Measurements from ENCODE around the gene C4orf54.

Gene C4orf54

DNA sequence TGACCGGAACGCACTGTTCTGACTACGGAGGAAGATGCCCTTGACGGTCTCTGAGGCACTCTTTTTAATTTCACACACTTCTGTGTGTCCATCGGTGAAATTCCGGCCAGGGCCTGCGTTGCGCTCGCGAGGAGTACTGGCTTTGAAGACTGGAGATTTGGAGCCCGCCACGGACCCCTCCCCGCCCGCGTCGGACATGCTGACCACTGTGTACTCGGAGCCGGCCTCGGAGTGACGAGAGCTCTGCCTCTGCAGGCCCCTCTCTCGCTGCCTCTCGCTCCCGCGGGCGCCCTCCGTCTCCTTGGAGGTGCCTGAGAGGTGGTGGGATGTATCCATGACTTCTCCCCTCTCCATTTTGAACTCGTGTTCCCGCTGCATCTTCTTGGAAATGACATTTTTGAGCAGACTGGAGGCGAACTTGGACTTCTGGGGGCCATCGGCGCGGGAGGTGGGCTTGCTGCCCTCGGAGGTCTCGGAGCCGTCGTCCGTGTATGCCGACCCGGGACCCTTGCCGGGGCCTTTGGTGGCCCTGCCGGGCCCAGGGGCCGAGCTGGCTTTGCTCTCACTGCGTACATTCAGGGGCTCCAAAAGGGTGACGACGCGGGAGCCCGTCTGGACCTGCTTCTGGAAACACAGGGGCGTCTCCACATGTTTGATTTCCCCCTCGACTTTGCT is 5.7 kb downstream of the C4orf54 start:
- no peak for DNase-seq

DNA sequence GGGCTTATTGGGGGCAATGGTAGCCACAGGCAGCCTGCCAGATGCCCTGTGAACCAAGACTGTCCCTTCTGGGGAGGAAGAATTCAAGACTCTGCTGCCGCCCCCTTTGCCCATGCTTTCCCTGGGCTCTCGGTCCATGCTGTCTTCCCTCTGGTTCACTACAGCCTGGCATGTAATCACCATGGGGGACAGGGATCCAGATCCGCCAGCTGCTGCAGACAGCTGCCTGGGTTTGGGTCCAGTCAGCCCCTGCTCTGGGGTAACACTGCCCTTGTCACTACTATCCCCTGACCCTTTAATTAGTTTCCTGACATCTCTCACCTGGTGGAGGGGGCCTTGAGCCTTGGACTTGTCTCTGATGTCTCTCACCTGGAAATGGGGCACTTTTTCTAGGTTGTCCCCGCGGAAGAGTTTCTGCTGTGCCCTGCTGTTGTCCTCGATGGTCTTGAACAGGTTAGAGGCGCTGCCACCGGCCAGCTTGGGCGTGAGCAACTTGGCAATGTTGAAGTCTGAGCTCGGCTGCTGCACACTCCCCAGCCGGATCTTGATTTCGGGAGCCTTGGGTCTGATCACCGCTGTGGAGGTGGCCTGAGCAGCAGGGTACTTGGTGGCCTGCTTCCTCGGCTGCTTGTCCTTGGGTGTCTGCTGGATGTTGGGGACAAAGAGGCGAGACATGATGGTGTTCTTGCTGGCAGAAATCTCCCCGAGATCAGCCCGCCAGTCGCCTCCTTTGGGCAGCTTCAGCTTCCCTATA is 6.4 kb downstream of the C4orf54 start:
- DNase-seq: no peak

DNA sequence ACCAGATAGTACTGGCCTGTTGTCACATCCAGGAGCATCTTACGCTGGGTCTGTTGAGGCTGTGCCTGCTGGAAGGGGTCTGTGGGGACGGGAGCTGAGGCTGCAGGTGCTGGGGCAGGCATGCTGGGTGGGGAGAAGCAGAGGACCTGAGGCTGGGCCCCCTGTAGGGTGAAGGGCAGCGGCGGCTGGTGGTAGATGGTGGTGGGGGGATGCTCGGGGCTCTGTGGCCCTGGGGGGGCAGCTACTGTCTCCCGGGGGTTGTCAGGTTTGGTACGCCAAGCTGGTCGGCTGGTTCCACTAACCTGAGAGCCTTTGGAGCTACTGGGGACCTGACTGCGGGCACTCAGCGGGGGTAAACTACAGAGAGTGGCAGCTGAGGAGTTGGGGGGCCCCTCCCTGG is 7.8 kb downstream of the C4orf54 start:
- no peak for DNase-seq

DNA sequence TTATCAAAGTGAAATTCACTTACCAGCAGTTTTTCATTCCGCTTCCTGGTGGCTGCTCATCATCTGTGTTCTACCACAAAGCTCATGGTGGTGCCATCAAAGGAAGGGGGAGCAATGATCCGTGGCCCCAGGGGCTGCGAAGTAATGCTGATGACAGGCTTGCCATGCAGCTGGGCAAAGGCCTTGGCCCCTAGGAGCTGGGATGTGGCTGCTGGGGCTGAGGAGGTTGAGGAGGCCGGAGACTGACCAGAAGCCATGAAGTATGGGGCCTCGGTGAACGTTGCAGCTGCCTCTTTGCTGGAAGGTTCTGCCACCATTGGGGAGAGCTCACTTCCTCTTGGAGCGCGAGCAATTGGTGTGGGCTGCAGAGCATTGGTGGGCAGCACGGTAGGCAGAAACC is 8.4 kb downstream of the C4orf54 start:
- no peak for DNase-seq

DNA sequence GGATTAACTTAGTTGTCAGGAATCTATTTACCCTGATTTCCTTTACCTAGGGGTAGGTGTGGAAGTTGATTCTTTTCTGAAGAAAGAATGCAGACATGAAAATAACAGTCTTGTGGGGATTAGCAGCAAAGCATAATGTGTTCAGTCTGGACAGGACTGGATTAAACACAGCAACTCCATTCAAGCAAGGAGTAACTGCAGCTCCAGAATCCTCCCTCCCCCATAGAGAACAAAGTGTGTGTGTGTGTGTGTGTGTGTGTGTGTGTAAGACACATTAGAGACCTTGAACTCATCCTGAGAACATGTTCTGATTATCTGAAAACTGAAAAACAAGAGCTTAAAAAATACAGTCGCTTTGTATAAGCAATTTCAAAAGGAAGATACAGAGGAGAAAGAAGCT is 9.3 kb downstream of the C4orf54 start:
- no peak for DNase-seq

DNA sequence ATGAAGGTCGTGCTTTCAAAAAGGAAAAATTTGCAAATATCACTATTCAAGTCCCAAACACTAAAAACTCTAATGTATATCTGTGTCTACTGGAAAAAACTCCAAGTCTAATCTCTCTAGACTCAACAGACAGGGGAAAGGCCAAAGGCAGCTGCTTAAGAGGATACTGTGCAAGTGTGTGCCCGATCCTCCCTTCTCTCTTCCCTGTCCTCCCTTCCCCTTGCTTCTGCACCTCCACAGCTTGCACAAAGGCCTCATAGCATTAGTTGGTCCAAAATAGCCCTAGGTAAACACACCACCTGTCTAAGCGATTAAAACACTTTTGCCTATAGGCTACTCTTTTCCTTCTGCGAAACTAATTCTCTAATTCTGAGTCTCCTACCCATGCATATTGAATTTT is 10.6 kb downstream of the C4orf54 start:
- DNase-seq: no peak

DNA sequence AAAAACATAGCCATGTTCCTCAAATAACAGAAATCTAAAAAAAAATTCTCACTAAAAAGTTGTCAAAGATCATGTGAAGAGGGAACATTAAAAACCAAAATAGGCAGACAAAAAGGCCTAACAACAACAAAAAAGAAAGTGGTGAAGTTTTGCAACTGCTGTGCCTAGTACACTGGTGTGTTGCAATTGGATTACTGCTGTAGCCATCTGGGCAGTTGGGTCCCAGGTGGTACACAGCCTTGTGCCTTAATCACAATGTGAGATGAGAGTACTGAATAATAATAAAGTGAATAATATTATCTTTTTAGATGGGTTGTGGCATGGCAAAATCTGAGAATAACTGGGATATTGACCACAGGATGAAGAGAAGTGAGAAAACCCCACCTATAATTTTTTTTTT is 12.0 kb downstream of the C4orf54 start:
- DNase-seq: no peak

DNA sequence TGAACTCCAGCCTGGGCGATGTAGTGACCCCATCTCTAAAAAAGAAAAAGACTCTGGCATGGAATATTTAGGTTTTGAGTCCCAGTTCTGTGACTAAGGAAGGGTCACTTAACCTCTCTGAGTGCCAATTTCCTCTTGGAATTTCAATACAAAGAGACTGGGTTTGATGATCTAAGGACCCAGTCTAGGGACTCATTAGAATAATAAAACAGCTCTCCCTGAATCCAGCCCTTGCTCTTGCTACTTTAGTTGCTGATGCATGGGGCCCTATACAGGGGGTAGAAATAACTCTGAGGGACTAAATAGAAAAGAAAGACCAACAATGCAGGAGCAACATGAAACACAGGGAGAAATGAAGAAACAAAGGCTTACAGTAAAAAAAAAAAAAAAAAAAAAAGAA is 12.6 kb downstream of the C4orf54 start:
- no peak for DNase-seq

DNA sequence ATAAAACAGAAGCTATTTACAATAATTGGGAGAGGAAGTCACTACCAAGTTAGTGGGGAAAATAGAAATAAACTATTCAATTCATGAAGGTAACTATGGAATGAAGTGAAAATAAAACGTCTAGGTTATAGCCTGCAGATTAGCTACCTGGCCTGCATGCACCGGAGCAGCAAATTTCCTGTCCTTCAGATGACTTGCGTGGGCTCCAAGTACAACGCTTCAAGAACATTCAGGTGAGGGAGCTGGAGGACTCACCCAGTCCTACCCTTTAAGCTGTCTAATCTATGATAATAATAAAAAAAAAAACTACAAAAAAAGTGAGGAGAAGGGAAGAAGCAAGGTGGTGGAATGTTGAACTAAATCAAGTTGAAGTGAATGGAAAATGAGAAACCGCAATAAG is 13.2 kb downstream of the C4orf54 start:
- DNase-seq: no peak

DNA sequence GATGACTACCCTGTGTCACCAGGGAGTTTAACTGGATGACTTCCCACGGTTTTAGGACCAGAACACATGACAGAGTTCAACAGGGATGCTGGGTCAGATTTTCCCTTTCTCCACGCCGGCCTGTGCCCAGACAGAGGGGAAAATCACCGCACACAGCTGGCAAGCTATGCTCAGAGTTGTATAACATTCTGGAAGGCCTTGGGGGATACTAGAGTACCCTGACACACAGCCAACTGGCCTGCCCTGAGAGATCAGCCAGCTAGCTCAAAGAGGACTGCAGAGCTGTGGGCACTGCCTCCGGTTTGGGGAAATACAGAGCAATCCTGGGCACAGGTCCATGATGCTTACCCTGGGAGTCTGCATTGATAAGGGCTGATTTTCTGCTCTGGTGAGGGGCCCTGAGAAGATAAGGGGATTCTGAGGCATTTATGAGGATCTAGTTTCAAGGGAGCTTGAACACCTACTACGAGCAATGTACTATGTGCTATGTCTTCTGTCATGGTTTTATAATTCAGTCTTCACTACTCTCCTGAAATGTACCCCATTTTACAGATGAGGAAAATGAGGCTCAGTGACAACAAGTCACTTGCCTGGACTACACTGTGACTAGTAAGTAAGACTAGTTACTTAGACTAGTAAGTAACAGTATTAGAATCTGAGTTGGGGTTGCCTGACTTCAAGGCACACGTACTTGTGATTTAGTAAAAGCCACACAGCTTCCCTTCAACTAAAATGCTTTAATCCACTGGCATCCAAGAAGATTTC is 14.7 kb downstream of the C4orf54 start:
- DNase-seq: no peak

DNA sequence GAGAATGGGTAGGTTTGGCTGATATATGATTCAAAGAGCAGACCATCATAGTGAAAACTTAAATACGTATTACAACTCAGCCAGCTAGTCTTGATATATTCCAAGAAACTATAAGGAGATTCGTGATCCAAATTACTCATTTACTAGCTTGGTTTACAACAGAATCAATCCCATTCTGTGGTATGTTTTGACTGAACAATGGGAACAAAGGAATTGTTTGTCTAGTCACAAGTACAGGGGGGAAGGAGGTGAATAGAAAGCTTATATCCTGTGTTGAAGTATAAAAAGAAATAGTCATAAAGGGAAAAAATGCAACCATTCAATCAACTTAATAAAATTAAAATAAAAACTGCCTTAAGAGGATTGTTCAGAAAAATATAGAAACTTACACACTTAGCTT is 17.0 kb downstream of the C4orf54 start:
- DNase-seq: no peak

DNA sequence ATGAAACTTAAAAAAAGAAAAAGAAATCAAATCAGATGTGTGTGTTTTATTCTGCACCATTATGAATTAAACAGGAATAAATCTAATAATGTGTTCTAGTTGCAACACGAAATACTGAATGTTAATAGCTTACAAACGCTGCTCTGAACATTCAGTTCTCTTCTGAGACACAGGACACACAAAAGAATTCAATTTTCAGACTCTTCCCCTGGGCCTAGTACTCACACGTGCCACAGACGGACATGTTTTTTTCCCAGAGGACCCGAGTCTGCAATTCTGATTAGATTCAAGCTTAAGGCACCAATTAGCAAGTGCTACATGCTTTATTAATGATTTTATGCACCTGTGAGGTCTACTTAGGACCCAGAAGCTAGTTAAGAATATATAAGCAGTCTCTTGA is 20.5 kb downstream of the C4orf54 start:
- no peak for DNase-seq

DNA sequence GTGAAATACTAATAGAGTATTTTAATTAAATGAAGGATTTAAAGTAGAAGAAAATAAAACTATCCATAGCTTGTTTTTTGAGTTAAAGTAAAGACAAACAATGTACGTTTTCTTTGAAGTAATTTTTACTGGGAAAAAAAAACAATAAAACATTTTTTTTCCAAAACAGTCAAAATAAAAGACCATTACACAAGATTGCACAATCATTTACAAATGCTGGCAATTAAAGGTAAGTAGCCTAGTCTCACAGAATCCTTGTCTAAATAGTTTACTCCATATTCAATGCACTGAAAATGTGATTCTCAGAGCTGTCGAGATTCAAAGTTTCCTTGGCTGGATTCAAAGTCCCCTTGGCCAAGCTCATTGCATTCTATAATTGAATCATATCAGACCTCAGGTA is 21.2 kb downstream of the C4orf54 start:
- DNase-seq: no peak

DNA sequence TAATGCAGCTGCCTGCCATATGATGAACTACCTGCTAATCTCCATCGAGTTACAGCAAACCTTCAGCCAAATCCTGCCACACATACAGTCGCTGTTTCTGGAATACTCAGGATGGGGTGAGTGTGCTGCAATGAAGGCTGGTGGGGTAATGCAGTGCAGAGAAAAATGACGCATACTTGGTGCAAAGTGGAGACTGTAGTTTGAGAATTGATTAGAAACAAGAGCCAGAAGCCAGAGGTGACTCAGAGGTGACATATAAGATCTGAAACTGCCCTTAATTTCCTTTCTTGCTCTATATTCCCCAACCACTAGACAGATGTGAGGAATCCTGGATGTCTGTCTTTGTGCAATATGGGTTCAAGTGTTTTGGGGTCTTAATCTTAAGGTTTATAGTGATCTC is 22.0 kb downstream of the C4orf54 start:
- no peak for DNase-seq

DNA sequence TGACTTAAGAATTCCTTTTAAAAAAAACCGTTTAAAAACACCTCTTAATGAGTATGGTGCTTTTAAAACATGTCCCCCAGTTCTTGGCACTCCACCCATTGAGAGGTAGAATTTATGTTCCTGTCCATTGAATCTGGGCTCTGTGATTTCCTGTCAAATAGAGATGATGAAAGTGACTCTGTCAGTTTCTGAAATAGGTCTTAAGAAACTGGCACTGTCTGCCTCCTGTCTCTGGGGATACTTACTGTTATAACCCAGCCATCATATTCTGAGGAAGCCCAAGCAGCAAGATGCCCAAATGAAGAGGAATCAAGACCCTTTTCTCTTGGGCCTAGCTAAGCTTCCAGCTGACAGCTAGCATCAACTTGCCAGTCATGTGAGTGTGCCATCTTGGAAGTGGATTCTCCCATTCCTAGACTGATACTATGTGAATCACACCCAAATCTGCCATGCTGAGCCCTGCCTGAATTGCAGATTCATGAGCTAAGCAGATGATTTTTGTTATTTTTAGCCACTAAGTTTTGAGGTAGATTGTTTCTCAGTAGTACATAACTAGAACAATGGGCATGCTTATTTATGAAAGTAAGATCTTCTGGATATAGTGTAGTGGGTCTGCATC is 22.8 kb downstream of the C4orf54 start:
- no peak for DNase-seq

DNA sequence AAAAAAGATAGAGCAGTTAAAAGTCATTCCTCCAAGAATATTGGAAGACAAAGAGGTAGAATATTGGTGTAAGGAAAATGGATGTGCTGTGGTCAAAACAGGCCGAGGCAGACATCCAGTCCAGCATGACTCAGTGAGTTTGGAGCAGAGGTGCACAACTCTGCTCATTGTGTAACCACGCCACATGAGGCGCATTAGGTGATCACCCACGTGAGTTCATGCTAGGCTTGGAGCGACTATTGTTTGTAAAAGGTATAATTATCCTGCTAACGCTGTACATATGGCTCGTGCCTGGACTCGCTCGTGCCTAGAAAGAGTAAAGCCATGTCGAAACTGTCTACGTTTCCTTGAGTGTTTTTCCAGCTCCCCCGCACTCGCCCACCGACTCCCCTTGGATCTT is 23.9 kb downstream of the C4orf54 start:
- DNase-seq: no peak

DNA sequence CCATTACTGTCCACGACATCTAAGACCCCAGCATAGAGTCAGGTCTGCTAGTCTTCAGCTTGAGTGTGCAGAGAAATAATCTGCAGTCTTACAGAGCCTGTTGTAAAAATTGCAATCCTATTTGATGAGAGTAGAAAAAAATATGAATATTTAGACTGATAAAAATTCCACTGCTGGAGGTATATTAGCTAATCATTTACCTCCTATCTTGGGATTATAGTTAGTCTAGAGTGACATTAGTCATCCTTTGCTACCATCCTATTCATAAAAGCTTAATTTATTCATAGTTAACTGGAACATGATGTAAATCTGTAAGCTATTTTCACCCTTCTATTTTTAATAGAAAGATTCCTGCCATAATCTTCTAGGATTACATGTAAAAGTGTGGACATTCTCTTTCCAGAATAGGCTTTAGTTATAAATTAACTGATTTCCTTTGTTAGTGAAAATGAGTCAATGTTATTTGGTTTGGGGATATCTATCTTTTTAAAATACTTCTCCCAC is 26.7 kb downstream of the C4orf54 start:
- DNase-seq: peak; percentile 82

DNA sequence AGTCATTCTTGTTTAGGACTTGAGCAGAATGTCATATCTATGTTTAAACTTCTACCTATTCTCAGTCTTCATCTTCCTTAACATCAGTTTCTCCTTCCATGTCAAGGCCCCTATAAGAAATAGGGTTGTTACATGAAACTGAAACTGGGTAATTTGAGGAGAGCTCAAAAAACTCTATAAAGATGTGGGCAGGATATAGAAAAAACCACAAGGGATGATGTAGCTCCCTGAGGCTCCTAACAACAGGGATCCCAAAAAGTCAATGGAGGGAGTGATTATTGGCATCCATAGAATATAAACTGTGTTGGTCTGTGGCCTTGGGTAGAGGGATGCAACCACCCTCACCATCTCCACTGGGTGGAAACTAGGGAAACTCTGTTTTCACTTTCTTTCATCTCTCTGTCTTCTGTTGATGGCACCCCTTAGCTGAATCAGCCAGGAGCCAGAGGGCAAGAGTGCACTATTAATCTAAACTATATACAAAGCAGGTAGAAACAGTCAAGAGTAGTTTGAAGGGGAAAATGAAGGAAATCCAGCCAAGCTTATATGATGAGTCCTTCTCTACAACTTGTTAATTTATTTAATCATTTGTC is 27.6 kb downstream of the C4orf54 start:
- no peak for DNase-seq

DNA sequence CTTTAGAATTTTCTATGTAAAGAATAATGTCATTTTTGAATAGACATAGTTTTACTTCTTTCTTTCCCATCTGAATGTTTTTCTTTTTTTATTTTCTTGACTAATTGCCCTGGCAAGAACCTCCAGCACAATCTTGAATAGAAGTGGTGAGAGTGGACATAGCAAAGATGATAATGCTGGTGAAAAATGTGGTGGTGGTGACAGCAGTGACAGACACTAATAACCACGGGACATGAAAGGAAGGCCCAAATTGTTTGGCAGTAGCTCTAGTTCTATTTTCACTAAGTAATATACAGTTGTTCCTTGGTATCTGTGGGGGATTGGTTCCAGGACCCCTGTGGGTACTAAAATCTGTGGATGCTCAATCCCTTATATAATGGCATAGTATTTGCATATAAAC is 29.6 kb downstream of the C4orf54 start:
- DNase-seq: no peak

DNA sequence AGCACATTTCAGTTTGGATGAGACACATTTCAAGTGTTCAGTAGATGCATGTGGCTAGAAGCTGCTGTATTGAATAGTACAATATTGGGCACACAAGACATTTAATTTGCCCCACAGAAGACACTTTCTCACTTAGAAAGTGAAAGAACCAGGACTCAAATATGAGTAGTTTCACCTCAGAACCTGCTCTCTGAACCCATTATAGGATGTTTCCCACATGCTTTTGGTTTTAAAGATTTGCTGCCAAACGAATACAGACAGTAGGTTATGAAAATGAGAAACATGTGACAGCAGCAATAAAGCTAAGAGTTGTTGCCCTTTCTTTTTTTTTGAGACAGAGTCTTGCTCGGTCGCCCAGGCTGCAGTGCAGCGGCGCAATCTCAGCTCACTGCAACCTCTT is 32.3 kb downstream of the C4orf54 start:
- no peak for DNase-seq

DNA sequence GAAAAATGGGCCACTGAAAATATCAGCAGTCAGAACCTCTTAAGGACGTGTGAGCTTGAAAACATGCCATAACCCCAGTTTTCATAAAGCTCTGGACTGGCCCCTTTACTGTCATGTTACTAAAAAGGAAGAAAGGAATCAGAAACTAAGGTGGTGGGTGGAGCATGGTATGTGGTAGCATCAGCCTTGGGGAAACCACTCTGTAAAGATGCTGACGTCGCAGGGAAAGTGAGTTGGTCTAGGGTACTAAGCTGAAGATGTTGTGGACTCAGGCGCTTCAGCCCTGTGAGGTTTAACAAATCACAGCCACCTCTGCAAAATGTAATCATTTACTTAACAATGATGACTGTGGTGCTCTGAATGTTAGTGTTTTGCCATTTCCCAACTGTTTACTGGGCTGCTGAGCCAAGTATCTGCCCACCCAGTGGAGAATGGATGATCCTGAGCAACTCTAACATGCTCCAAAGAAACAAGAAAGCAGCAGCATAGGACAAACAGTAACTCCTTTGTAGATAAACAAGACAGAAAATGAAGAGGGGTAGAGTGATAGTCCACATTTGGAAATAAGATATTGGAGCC is 33.4 kb downstream of the C4orf54 start:
- peak; percentile 20 for DNase-seq

DNA sequence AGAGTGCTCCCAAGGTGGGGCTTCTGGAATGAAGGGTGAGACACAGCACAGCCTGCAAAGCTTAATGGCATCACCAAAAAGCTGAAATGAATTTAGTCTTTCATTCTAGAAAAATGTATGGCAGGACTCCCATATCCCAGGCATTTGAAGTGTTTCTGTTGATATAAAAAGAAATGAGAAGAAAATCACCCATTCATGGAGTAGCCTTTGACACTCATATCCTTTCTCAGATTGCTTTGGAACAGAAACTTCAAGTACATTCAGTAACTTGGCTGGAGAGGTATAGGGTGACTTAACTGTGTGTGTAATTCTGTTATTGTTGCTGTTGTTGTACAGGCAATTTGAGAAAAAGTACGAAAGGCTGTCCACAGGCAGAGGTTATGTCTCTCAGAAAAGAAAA is 35.3 kb downstream of the C4orf54 start:
- DNase-seq: no peak

DNA sequence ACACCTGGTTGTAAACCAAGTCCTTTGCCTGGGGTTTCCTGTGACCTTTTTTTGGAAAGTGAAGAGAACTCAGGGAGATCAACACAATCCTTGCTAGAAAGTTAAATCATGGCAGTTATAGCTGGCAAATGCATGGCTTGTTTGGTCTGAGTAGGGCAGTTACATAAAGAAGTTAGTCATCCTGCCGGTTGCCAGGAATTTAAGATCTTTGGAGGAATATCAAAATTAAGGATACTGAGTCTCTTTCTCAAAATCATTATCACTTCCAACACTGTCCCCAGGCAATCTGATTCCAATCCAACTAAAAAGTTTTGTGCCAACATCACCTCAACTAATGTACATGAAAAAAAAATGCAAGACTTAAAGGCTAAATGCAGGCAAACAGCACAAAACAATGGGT is 40.3 kb downstream of the C4orf54 start:
- DNase-seq: no peak

Data from kidney glomerular epithelial cell (primary cell).